Measurements from ENCODE around the gene TET2.

The TET2 gene

GRCh38 chr4:105181259-105181658 lies 34.6 kb downstream of the TET2 start:
- DNase-seq (ENCODE audit: low spot score) = no peak
- no peak for FAIRE-seq

GRCh38 chr4:105182211-105182610 lies 35.5 kb downstream of the TET2 start:
- DNase-seq (ENCODE audit: low spot score) (no peak), FAIRE-seq (no peak)

GRCh38 chr4:105184316-105184980 lies 37.8 kb downstream of the TET2 start:
- FAIRE-seq (no peak), DNase-seq (ENCODE audit: low spot score) (no peak)

GRCh38 chr4:105186701-105187161 lies 40.1 kb downstream of the TET2 start:
- DNase-seq (ENCODE audit: low spot score) (peak; percentile 4), FAIRE-seq (no peak)

- FAIRE-seq (no peak), DNase-seq (ENCODE audit: low spot score) (no peak)
Measured at GRCh38 chr4:105189855-105190650, 43.4 kb downstream of the TET2 start.

GRCh38 chr4:105191621-105192210 lies 45.0 kb downstream of the TET2 start:
- FAIRE-seq (no peak), DNase-seq (ENCODE audit: low spot score) (no peak)

GRCh38 chr4:105192474-105192873 lies 45.8 kb downstream of the TET2 start:
- FAIRE-seq = no peak

GRCh38 chr4:105192910-105193309 lies 46.2 kb downstream of the TET2 start:
- DNase-seq (ENCODE audit: low spot score) (no peak), FAIRE-seq (no peak)

More at GRCh38 chr4:105192474-105192873, 45.8 kb downstream of the TET2 start:
- no peak for DNase-seq (ENCODE audit: low spot score)

- DNase-seq (ENCODE audit: low spot score) = no peak
- FAIRE-seq = no peak
Measured at GRCh38 chr4:105193536-105193935, 46.9 kb downstream of the TET2 start.

GRCh38 chr4:105194328-105195231 lies 47.9 kb downstream of the TET2 start:
- DNase-seq (ENCODE audit: low spot score) = no peak
- no peak for FAIRE-seq

- DNase-seq (ENCODE audit: low spot score) = no peak
Measured at GRCh38 chr4:105196523-105197145, 50.0 kb downstream of the TET2 start.

GRCh38 chr4:105197777-105198176 lies 51.1 kb downstream of the TET2 start:
- DNase-seq (ENCODE audit: low spot score) (no peak), FAIRE-seq (no peak)

More at GRCh38 chr4:105196523-105197145, 50.0 kb downstream of the TET2 start:
- FAIRE-seq = no peak

- no peak for FAIRE-seq
- DNase-seq (ENCODE audit: low spot score) = no peak
Measured at GRCh38 chr4:105198541-105198940, 51.9 kb downstream of the TET2 start.

- no peak for FAIRE-seq
- no peak for DNase-seq (ENCODE audit: low spot score)
Measured at GRCh38 chr4:105206214-105206613, 59.5 kb downstream of the TET2 start.

GRCh38 chr4:105207386-105207785 lies 60.7 kb downstream of the TET2 start:
- DNase-seq (ENCODE audit: low spot score) (no peak), FAIRE-seq (no peak)

- DNase-seq (ENCODE audit: low spot score) (no peak), FAIRE-seq (no peak)
Measured at GRCh38 chr4:105208561-105208960, 61.9 kb downstream of the TET2 start.

- no peak for FAIRE-seq
- DNase-seq (ENCODE audit: low spot score) = no peak
Measured at GRCh38 chr4:105210916-105211315, 64.2 kb downstream of the TET2 start.

- DNase-seq (ENCODE audit: low spot score) (no peak), FAIRE-seq (no peak)
Measured at GRCh38 chr4:105215609-105216313, 69.1 kb downstream of the TET2 start.

GRCh38 chr4:105225500-105225899 lies 78.8 kb downstream of the TET2 start:
- FAIRE-seq = no peak
- no peak for DNase-seq (ENCODE audit: low spot score)

- no peak for FAIRE-seq
Measured at GRCh38 chr4:105227054-105227453, 80.4 kb downstream of the TET2 start.

More at GRCh38 chr4:105227054-105227453, 80.4 kb downstream of the TET2 start:
- no peak for DNase-seq (ENCODE audit: low spot score)
